ENCODE results near the gene ASCL4. TPM values are rescaled to one million over a fixed set of nuclear protein-coding genes. Genes with fewer than 3 reads are reported as not detected.

The ASCL4 gene
- polyA plus RNA-seq, 1 of the 3 experiments (the other 2 are of a cell fraction), result not detected

- POLR2A ChIA-PET, result no interaction called here
- Histone ChIP-seq H3K4me1 (ENCODE audit: control insufficient read depth in 1 of 2, insufficient read depth in 2 of 2, low read depth in 1 of 2, low read length in 1 of 2) (no peaks in the 10 kb centered on the region; a peak in 1 of 4 replicates), H3K27ac (ENCODE audit: low read depth in 2 of 2, low read length in 1 of 2) (no peak overlapping the region), H3K4me3 (ENCODE audit: low read depth in 2 of 2, low read length in 1 of 2) (no peak overlapping the region), H2AFZ (ENCODE audit: low read depth) (no peak overlapping the region), H3K9me2 (no peaks in the 10 kb centered on the region), H3F3A (replicated peaks; ENCODE audit: insufficient read depth) (no peaks in the 10 kb centered on the region), H4K20me1 (ENCODE audit: insufficient read depth) (no peaks in the 10 kb centered on the region), H3K27me3 (ENCODE audit: insufficient read depth) (peaks cover 19% of the 10 kb centered on the region), H3K4me2 (no peak overlapping the region), H3K9ac (no peak overlapping the region), H3K79me2 (ENCODE audit: insufficient read depth) (no peaks in the 10 kb centered on the region), H3K36me3 (replicated peaks in 1 of 2; ENCODE audit: control insufficient read depth in 1 of 2, insufficient read depth in 2 of 2, low read length in 1 of 2) (no peaks in the 10 kb centered on the region), H3K9me3 (no peaks in the 10 kb centered on the region)
- TF ChIP-seq USF1 (IDR thresholded peaks at IDR 0.05; ENCODE audit: borderline replicate concordance, low read depth) (no peak), MEF2A (IDR thresholded peaks at IDR 0.05; ENCODE audit: borderline replicate concordance, low read depth) (no peak), RXRA (IDR thresholded peaks at IDR 0.05; ENCODE audit: borderline replicate concordance, low read depth) (no peak), GABPA (IDR thresholded peaks at IDR 0.05; ENCODE audit: low read depth) (no peak), MXI1 (IDR thresholded peaks at IDR 0.05; ENCODE audit: low read depth, low read length) (no peak)
- 60% methylated on average over 7 of the region's 7 CpGs for WGBS (ENCODE audit: low lambda C conversion rate)
- DNase-seq, result no peak
- CTCF ChIA-PET, result interaction anchor here (1.1 kb wide), 1 partner anchor 25 kb away, joined by 3 read pairs; no protein-coding TSS in a partner anchor
These were observed 4.8 kb downstream of the ASCL4 start for GRCh38 chr12:107779077-107779831.

GRCh38 chr12:107780298-107780697 is 5.8 kb downstream of the ASCL4 start:
- Histone ChIP-seq H3K27me3 (ENCODE audit: insufficient read depth) (peaks cover 12% of the 10 kb centered on the region; the same call in 1 of the 2 replicates), H3K9ac (no peak overlapping the region), H2AFZ (ENCODE audit: low read depth) (no peak overlapping the region), H4K20me1 (ENCODE audit: insufficient read depth) (no peaks in the 10 kb centered on the region), H3K36me3 (replicated peaks in 1 of 2; ENCODE audit: control insufficient read depth in 1 of 2, insufficient read depth in 2 of 2, low read length in 1 of 2) (no peaks in the 10 kb centered on the region), H3K4me3 (ENCODE audit: low read depth in 2 of 2, low read length in 1 of 2) (no peak overlapping the region), H3K79me2 (ENCODE audit: insufficient read depth) (no peaks in the 10 kb centered on the region), H3K9me2 (no peaks in the 10 kb centered on the region), H3K4me1 (ENCODE audit: control insufficient read depth in 1 of 2, insufficient read depth in 2 of 2, low read depth in 1 of 2, low read length in 1 of 2) (no peaks in the 10 kb centered on the region; a peak in 1 of 4 replicates), H3F3A (replicated peaks; ENCODE audit: insufficient read depth) (no peaks in the 10 kb centered on the region), H3K9me3 (no peaks in the 10 kb centered on the region), H3K4me2 (no peak overlapping the region), H3K27ac (ENCODE audit: low read depth in 2 of 2, low read length in 1 of 2) (no peak overlapping the region)
- ChIA-PET CTCF (interaction anchor here (1.1 to 1.3 kb wide), 2 partner anchors 11 to 26 kb away, joined by 3 to 4 read pairs; no protein-coding TSS in a partner anchor), POLR2A (no interaction called here)
- 44% methylated on average over 1 of the region's 1 CpG for WGBS (ENCODE audit: low lambda C conversion rate)
- TF ChIP-seq ZBTB33 (IDR thresholded peaks at IDR 0.05; ENCODE audit: borderline replicate concordance, low read depth) (no peak), MEF2A (IDR thresholded peaks at IDR 0.05; ENCODE audit: borderline replicate concordance, low read depth) (no peak), FOSL2 (IDR thresholded peaks at IDR 0.05; ENCODE audit: borderline replicate concordance, low read depth) (no peak), USF2 (IDR thresholded peaks at IDR 0.05; ENCODE audit: borderline replicate concordance, low read depth, low read length) (no peak), RXRA (IDR thresholded peaks at IDR 0.05; ENCODE audit: borderline replicate concordance, low read depth) (no peak), JUND (IDR thresholded peaks at IDR 0.05) (no peak), MAX (IDR thresholded peaks at IDR 0.05; ENCODE audit: low read depth) (no peak), NRF1 (IDR thresholded peaks at IDR 0.05; ENCODE audit: low read depth, low read length) (no peak), CTCF (IDR thresholded peaks at IDR 0.05) (no peak), USF1 (IDR thresholded peaks at IDR 0.05; ENCODE audit: borderline replicate concordance, low read depth) (no peak), ELF1 (IDR thresholded peaks at IDR 0.05) (no peak), REST (IDR thresholded peaks at IDR 0.05; ENCODE audit: low read depth, low read length) (no peak)
- DNase-seq, result no peak
